Measurements from ENCODE around the gene GPC6.

The GPC6 gene

DNA sequence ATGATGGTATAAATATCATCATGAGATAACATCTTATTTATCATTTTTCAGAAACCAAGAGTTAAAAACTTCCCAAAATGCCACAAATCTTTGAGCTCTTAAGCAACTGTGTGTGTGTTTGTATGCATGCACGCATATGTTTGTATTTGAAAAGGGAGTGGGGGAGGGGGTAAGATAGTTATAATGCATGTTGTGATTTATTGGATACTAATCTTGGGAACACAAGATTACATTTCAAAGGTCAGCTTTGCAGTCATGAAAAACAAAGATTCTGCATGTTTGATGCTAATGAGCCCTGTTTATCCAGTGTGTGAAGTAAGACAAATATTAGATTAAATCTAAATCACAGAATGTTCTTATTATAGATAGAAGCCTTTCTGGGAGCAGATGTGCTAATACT lies 897.0 kb downstream of the GPC6 start (continued):
- TF ChIP-seq, protein P1, sequence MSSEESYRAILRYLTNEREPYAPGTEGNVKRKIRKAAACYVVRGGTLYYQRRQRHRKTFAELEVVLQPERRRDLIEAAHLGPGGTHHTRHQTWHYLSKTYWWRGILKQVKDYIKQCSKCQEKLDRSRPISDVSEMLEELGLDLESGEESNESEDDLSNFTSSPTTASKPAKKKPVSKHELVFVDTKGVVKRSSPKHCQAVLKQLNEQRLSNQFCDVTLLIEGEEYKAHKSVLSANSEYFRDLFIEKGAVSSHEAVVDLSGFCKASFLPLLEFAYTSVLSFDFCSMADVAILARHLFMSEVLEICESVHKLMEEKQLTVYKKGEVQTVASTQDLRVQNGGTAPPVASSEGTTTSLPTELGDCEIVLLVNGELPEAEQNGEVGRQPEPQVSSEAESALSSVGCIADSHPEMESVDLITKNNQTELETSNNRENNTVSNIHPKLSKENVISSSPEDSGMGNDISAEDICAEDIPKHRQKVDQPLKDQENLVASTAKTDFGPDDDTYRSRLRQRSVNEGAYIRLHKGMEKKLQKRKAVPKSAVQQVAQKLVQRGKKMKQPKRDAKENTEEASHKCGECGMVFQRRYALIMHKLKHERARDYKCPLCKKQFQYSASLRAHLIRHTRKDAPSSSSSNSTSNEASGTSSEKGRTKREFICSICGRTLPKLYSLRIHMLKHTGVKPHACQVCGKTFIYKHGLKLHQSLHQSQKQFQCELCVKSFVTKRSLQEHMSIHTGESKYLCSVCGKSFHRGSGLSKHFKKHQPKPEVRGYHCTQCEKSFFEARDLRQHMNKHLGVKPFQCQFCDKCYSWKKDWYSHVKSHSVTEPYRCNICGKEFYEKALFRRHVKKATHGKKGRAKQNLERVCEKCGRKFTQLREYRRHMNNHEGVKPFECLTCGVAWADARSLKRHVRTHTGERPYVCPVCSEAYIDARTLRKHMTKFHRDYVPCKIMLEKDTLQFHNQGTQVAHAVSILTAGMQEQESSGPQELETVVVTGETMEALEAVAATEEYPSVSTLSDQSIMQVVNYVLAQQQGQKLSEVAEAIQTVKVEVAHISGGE (tag by site-specific recombination; conservative IDR thresholded peaks at IDR 0.05; ENCODE audit: low read depth) = no peak
- TF ChIP-seq ZFHX2 (tag by site-specific recombination; conservative IDR thresholded peaks at IDR 0.05) = no peak
- TF ChIP-seq, protein P2, sequence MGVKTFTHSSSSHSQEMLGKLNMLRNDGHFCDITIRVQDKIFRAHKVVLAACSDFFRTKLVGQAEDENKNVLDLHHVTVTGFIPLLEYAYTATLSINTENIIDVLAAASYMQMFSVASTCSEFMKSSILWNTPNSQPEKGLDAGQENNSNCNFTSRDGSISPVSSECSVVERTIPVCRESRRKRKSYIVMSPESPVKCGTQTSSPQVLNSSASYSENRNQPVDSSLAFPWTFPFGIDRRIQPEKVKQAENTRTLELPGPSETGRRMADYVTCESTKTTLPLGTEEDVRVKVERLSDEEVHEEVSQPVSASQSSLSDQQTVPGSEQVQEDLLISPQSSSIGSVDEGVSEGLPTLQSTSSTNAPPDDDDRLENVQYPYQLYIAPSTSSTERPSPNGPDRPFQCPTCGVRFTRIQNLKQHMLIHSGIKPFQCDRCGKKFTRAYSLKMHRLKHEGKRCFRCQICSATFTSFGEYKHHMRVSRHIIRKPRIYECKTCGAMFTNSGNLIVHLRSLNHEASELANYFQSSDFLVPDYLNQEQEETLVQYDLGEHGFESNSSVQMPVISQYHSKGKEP (tag by site-specific recombination; IDR thresholded peaks at IDR 0.05) = no peak

DNA sequence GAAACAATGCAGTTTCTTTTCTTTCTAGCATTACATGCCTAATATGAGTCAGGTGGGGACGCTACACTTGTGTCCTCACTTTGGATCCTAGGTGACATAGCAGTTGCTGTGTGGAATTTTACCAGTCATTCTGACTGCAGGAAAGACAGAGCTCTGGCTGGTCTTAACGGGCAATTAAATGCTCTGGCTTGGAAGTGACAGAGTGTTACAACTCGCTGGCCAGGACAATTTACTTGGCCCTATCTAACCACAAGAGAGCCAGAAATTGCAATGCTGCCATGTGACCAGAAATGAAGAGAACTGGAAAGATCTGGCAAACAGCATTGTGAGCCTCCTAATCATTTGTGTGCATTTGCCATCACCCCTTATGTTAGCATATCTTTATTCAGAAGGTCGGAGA lies 901.8 kb downstream of the GPC6 start:
- H3K27ac ChIP-seq (ENCODE audit: extremely low read depth, low read depth, low read length) = no peak overlapping the region
- no peak for TF ChIP-seq ZNF521 (tag by site-specific recombination; IDR thresholded peaks at IDR 0.05)
- peak; percentile 72 for TF ChIP-seq TRIM28 (IDR thresholded peaks at IDR 0.05; ENCODE audit: borderline replicate concordance, low read length)
- H3K36me3 ChIP-seq (ENCODE audit: control insufficient read depth in 2 of 2, insufficient read depth in 1 of 2, low read length in 2 of 2) = no peaks in the 10 kb centered on the region
- CTCF ChIA-PET = no interaction called here
- POLR2A ChIA-PET = no interaction called here
- no peaks in the 10 kb centered on the region for H3K9me3 ChIP-seq (ENCODE audit: control insufficient read depth, insufficient read depth, low read depth, low read length)
- no peaks in the 10 kb centered on the region for H3K4me1 ChIP-seq (ENCODE audit: control insufficient read depth, insufficient read depth, low read length)
- no peak overlapping the region for H3K4me3 ChIP-seq (ENCODE audit: low read depth, low read length)

DNA sequence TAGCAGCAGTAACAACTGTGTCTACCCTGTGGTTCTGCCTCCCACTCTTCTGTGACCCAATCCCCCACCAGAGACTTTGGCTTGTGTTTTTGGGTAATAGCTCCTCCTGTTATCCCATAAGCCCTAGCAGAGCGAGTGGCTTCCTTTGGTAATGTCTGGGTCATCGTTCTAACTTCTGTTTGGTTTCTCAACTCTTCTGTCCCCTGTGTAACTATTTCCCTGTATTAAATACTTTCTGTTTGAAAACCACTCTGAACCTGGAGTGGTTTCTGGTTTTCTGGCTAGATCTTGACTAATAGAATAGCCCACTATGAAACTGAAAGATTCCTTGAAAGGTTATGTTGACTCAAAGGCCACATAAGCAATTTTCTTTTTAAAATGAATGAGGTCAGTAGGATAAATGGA lies 902.9 kb downstream of the GPC6 start:
- ChIA-PET POLR2A (no interaction called here), CTCF (no interaction called here)
- Histone ChIP-seq H3K27ac (ENCODE audit: extremely low read depth, low read depth, low read length) (no peak overlapping the region), H3K4me3 (ENCODE audit: low read depth, low read length) (no peak overlapping the region), H3K36me3 (ENCODE audit: control insufficient read depth in 2 of 2, insufficient read depth in 1 of 2, low read length in 2 of 2) (no peaks in the 10 kb centered on the region), H3K4me1 (ENCODE audit: control insufficient read depth, insufficient read depth, low read length) (no peaks in the 10 kb centered on the region), H3K9me3 (ENCODE audit: control insufficient read depth, insufficient read depth, low read depth, low read length) (no peaks in the 10 kb centered on the region)
- 0 out of 2 replicates have a peak, but pooled peaks have one; percentile 35 for TF ChIP-seq TRIM28 (IDR thresholded peaks at IDR 0.05; ENCODE audit: borderline replicate concordance, low read length)
- TF ChIP-seq, protein P2 (tag by site-specific recombination; IDR thresholded peaks at IDR 0.05) = no peak

DNA sequence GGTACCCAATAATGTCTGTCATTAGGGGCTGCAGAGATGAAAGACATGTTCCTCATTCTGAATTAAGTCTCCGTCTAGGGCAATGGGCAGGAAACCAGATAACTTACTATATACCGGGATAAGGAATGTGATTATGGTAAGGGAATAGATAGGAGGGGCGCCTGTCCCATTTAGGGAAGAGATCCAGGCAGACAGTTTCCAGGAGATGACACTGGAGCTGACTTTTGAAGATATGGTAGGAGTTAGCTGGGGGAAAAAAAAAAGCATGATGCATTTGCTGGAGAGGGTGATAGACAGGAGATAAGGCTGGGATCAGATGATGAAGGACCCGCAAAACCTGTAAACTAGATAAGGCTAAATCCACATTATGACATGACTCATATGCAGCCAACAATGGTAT lies 912.2 kb downstream of the GPC6 start:
- Histone ChIP-seq H3K4me3 (ENCODE audit: low read depth, low read length) (no peak overlapping the region), H3K27ac (ENCODE audit: extremely low read depth, low read depth, low read length) (no peak overlapping the region), H3K36me3 (ENCODE audit: control insufficient read depth in 2 of 2, insufficient read depth in 1 of 2, low read length in 2 of 2) (no peaks in the 10 kb centered on the region), H3K4me1 (ENCODE audit: control insufficient read depth, insufficient read depth, low read length) (no peaks in the 10 kb centered on the region), H3K9me3 (ENCODE audit: control insufficient read depth, insufficient read depth, low read depth, low read length) (no peaks in the 10 kb centered on the region)
- TF ChIP-seq ZSCAN30 (tag by site-specific recombination; IDR thresholded peaks at IDR 0.05) (no peak), GLI4 (tag by site-specific recombination; IDR thresholded peaks at IDR 0.05) (no peak), ZNF211 (tag by site-specific recombination; IDR thresholded peaks at IDR 0.05; ENCODE audit: low read depth) (no peak), WT1 (tag by site-specific recombination; IDR thresholded peaks at IDR 0.05) (no peak), SETDB1 (IDR thresholded peaks at IDR 0.05; ENCODE audit: insufficient read length, low read length) (no peak), ZNF24 (tag by site-specific recombination; IDR thresholded peaks at IDR 0.05) (no peak), ZNF214 (tag by site-specific recombination; IDR thresholded peaks at IDR 0.05; ENCODE audit: borderline replicate concordance) (no peak), SP7 (tag by site-specific recombination; IDR thresholded peaks at IDR 0.05) (no peak), TCF7L2 (IDR thresholded peaks at IDR 0.05; ENCODE audit: borderline replicate concordance, low read depth, low read length) (no peak)
- TF ChIP-seq, protein P3, sequence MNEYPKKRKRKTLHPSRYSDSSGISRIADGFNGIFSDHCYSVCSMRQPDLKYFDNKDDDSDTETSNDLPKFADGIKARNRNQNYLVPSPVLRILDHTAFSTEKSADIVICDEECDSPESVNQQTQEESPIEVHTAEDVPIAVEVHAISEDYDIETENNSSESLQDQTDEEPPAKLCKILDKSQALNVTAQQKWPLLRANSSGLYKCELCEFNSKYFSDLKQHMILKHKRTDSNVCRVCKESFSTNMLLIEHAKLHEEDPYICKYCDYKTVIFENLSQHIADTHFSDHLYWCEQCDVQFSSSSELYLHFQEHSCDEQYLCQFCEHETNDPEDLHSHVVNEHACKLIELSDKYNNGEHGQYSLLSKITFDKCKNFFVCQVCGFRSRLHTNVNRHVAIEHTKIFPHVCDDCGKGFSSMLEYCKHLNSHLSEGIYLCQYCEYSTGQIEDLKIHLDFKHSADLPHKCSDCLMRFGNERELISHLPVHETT (tag by site-specific recombination; IDR thresholded peaks at IDR 0.05) = no peak
- TF ChIP-seq, protein P4, sequence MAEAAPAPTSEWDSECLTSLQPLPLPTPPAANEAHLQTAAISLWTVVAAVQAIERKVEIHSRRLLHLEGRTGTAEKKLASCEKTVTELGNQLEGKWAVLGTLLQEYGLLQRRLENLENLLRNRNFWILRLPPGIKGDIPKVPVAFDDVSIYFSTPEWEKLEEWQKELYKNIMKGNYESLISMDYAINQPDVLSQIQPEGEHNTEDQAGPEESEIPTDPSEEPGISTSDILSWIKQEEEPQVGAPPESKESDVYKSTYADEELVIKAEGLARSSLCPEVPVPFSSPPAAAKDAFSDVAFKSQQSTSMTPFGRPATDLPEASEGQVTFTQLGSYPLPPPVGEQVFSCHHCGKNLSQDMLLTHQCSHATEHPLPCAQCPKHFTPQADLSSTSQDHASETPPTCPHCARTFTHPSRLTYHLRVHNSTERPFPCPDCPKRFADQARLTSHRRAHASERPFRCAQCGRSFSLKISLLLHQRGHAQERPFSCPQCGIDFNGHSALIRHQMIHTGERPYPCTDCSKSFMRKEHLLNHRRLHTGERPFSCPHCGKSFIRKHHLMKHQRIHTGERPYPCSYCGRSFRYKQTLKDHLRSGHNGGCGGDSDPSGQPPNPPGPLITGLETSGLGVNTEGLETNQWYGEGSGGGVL (tag by site-specific recombination; IDR thresholded peaks at IDR 0.05) = no peak
- TF ChIP-seq, protein P5, sequence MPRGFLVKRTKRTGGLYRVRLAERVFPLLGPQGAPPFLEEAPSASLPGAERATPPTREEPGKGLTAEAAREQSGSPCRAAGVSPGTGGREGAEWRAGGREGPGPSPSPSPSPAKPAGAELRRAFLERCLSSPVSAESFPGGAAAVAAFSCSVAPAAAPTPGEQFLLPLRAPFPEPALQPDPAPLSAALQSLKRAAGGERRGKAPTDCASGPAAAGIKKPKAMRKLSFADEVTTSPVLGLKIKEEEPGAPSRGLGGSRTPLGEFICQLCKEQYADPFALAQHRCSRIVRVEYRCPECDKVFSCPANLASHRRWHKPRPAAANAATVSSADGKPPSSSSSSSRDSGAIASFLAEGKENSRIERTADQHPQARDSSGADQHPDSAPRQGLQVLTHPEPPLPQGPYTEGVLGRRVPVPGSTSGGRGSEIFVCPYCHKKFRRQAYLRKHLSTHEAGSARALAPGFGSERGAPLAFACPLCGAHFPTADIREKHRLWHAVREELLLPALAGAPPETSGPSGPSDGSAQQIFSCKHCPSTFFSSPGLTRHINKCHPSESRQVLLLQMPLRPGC (tag by site-specific recombination; IDR thresholded peaks at IDR 0.05) = no peak
- CTCF ChIA-PET = no interaction called here
- POLR2A ChIA-PET = no interaction called here
